Heart right ventricle (tissue), 16 donors: Measurements from ENCODE around the gene BCL2L13. TPM values are rescaled to one million over a fixed set of nuclear protein-coding genes. Genes with fewer than 3 reads are reported as not detected.

Experiments
- ATAC-seq, 8 donors: fragments of 200-7000 bp; cut with Tn5 transposase; one replicate each; pipeline ENCODE4 v1.9.1; 2020; ENCODE audit warnings: mild to moderate bottlenecking in 8 of 8, moderate library complexity in 8 of 8, moderate number of reproducible peaks in 1 of 8
- DNase-seq, 2 donors: peaks; one replicate each; pipeline ENCODE4 v3.0.0-alpha.2; 2020
- H3K27ac ChIP-seq, 10 donors: fragments of 200-600 bp; sonication (generic) in 2 of 10; one replicate each; pipeline versions ENCODE4 v1.5.0 to v1.8.0; 2020 to 2022; ENCODE audit warnings: mild to moderate bottlenecking in 3 of 10
- H3K27me3 ChIP-seq, 7 donors: fragments of 200-600 bp; one replicate each; pipeline ENCODE4 v1.8.0; 2021 to 2022; ENCODE audit warnings: mild to moderate bottlenecking in 2 of 7
- H3K36me3 ChIP-seq, 9 donors: fragments of 200-600 bp; sonication (generic) in 1 of 9; one replicate each; pipeline versions ENCODE4 v1.5.0 to v1.8.0; 2020 to 2022; ENCODE audit warnings: mild to moderate bottlenecking in 2 of 9
- H3K4me1 ChIP-seq, 9 donors: fragments of 200-600 bp; sonication (generic) in 1 of 9; one replicate each; pipeline versions ENCODE4 v1.5.0 to v1.8.0; 2020 to 2022; ENCODE audit warnings: mild to moderate bottlenecking in 4 of 9
- H3K4me3 ChIP-seq, 10 donors: fragments of 200-600 bp; sonication (generic) in 2 of 10; one replicate each; pipeline versions ENCODE4 v1.5.0 to v1.8.0; 2020 to 2022; ENCODE audit warnings: mild to moderate bottlenecking in 7 of 10, moderate library complexity in 2 of 10
- H3K9me3 ChIP-seq, 11 donors: fragments of 200-600 bp in 10 of 11; sonication (generic) in 2 of 11; one replicate each; pipeline versions ENCODE4 v1.5.0 to v1.8.0; 2013 to 2022; ENCODE audit warnings: mild to moderate bottlenecking in 2 of 11, control low read depth in 1 of 11, moderate library complexity in 1 of 11
- WGBS, 2 donors: extraction: QIAGEN DNeasy Blood & Tissue Kit; methylation state at CpG; one replicate each; pipeline ENCODE4 v1.1.7; 2013; ENCODE audit warnings: inconsistent platforms in 1 of 2; 5-methylcytosine and 5-hydroxymethylcytosine counted together
- intact Hi-C, 10 donors: fragments of 100-400 bp; cut with DNase I; formaldehyde crosslinking; loops; one replicate each; pipeline versions ENCODE4 v1.11.1 to v1.14.2; 2022
- polyA plus RNA-seq, 2 donors: library from polyadenylated mRNA; stranded (reverse); fragments of 200-250 nt; gene quantifications; one replicate each; pipeline ENCODE4 v1.2.3, GENCODE V29; 2013
- total RNA-seq, 10 donors: library from RNA; stranded (reverse); fragmentation: NEBNext Ultra II Directional in 3 of 10; extraction: Animal tissue kit (Norgen Biotek cat#: 25700) in 3 of 10; gene quantifications; one replicate each; pipeline versions ENCODE4 v1.2.1 to v1.2.4, GENCODE V29; 2021 to 2023
- TF ChIP-seq, protein P1 (sequence below), 9 donors: fragments of 200-600 bp; sonication (generic) in 2 of 9; IDR thresholded peaks; one replicate each; pipeline versions ENCODE4 v1.5.0 to v1.8.0; 2021 to 2022; ENCODE audit warnings: antibody characterized with exemption in 9 of 9, mild to moderate bottlenecking in 5 of 9, moderate library complexity in 1 of 9
- donor health status: Arrhythmogenic right ventricular cardiomyopathy.
- donor health status: ischemic (EF 13 %, LVEDD 7.1; RV severe dilation, severe dysfunction).
- donor health status: healthy with polysubstance abuse.
- donor health status: DM: no; HTN: yes; CAD: no.
- donor health status: DM: no; HTN: no; CAD: no.
- donor health status: ischemic (EF 25% LVEDD 6.9; RV normal size, moderate dysfunction).
- donor health status: ischemic (EF 25% LVEDD 5.7; RV mildly dilated, moderate dysfunction).
- donor health status: healthy.
- donor health status: DM: yes; HTN: yes; CAD: no.
- donor health status: Ischemic cardiomyopathy.
- donor health status: ischemic (EF 35%, LVEDD 5.7; RV mildly dilated, moderate dysfunction).
- donor health status: nonischemic (EF 11% LVEDD 7.7; RV severe dilation, severe dysfunction).
- donor health status: DM: yes; HTN: yes; CAD: no.
- donor health status: PGD.
- donor health status: ischemic (EF 29% LVEDD 5.4; RV normal size, mild dysfunction).
- donor health status: nonischemic (EF 23%, LVEDD 6.1; RV moderate dilation, normal function).

BCL2L13 gene
- total and polyA plus RNA-seq, 12 donors, result 27.9 to 113 (median 88.7) TPM

- Histone ChIP-seq H3K27ac (peak overlapping the region in 2 of 10 donors; percentile 4 to 38), H3K36me3 (peaks cover 0 to 77% (median 31%) of the 10 kb centered on the region in 9 donors), H3K4me1 (peaks cover 3 to 49% (median 24%) of the 10 kb centered on the region in 9 donors), H3K27me3 (no peaks in the 10 kb centered on the region), H3K4me3 (no peak overlapping the region), H3K9me3 (no peaks in the 10 kb centered on the region)
- ATAC-seq (no peak), DNase-seq (no peak)
- intact Hi-C loops, result loop anchor here in 3 of 10 donors (10.0 kb wide), 2 partner anchors 164 to 174 kb away; partner anchors contain the start of gene SLC25A18 (in 2 of the 3)
- 89 to 93% methylated on average over 8 of the region's 8 CpGs for WGBS, 2 donors
- TF ChIP-seq, protein P1, sequence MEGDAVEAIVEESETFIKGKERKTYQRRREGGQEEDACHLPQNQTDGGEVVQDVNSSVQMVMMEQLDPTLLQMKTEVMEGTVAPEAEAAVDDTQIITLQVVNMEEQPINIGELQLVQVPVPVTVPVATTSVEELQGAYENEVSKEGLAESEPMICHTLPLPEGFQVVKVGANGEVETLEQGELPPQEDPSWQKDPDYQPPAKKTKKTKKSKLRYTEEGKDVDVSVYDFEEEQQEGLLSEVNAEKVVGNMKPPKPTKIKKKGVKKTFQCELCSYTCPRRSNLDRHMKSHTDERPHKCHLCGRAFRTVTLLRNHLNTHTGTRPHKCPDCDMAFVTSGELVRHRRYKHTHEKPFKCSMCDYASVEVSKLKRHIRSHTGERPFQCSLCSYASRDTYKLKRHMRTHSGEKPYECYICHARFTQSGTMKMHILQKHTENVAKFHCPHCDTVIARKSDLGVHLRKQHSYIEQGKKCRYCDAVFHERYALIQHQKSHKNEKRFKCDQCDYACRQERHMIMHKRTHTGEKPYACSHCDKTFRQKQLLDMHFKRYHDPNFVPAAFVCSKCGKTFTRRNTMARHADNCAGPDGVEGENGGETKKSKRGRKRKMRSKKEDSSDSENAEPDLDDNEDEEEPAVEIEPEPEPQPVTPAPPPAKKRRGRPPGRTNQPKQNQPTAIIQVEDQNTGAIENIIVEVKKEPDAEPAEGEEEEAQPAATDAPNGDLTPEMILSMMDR (IDR thresholded peaks at IDR 0.05), result no peak
These were observed 90.2 kb downstream of the BCL2L13 start for GRCh38 chr22:17728786-17729185.

DNA sequence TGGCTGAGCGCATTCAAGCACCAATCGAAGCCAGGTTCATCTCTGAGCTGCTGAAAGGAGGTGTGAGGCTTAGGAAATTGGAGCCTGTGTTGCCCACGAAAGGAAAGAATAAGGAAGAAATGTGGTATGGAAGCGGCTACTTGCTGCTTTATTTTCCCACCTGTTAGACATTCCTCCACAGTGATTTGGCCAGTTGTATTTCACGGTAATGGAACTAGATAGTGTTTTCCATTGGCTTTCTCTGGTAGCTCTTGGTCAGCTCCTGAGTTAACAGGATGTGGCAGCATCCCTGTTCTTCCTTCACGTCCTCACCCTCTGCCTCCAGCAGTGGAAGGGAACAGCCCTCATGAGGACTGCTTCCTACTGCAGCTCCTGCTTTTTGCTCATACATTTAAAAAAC is 91.0 kb downstream of the BCL2L13 start:
- intact Hi-C loops, result loop anchor here in 3 of 10 donors (10.0 kb wide), 2 partner anchors 165 to 175 kb away; partner anchors contain the start of gene SLC25A18 (in 2 of the 3)
- Histone ChIP-seq H3K9me3 (no peaks in the 10 kb centered on the region), H3K36me3 (peaks cover 0 to 84% (median 36%) of the 10 kb centered on the region in 9 donors), H3K4me3 (no peak overlapping the region), H3K4me1 (peaks cover 3 to 42% (median 22%) of the 10 kb centered on the region in 9 donors), H3K27ac (no peak overlapping the region), H3K27me3 (no peaks in the 10 kb centered on the region)
- ATAC-seq (no peak), DNase-seq (no peak)
- 83 to 89% methylated on average over 6 of the region's 6 CpGs for WGBS, 2 donors
- TF ChIP-seq, protein P1 (IDR thresholded peaks at IDR 0.05), result no peak

- intact Hi-C loops, result loop anchor here in 1 of 10 donors (10.0 kb wide), 1 partner anchor 52 kb away; no protein-coding TSS in a partner anchor
- H3K9me3 ChIP-seq, result no peaks in the 10 kb centered on the region
- H3K27me3 ChIP-seq, result no peaks in the 10 kb centered on the region
- ATAC-seq (no peak), DNase-seq (no peak)
- TF ChIP-seq, protein P1 (IDR thresholded peaks at IDR 0.05), result no peak
- WGBS, 2 donors, result 92 to 98% methylated on average over 2 of the region's 2 CpGs
- H3K27ac ChIP-seq, result no peak overlapping the region
- no peak overlapping the region for H3K4me3 ChIP-seq
- H3K36me3 ChIP-seq, result peaks cover 0 to 100% (median 27%) of the 10 kb centered on the region in 9 donors
- peaks cover 0 to 14% (median 3%) of the 10 kb centered on the region in 9 donors for H3K4me1 ChIP-seq
These were observed 93.8 kb downstream of the BCL2L13 start for GRCh38 chr22:17732251-17732854.

DNA sequence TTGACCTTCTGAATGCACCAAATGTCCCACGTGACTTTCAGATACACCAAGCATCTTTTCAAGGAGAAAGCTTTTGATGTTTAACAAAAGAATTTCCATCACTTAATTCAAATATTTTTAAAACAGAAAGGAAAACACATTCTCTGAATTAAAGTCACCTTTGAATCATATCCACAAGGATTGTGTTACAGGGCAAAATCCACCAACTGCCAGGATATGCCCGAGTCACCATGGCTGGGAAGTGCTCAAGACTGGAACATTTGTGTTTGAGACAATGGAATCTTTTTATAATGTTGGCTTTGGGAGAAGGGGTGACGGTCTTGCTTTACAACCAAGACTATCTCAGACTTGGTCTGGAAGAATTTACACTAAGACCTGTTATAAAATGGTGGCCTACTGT is 94.9 kb downstream of the BCL2L13 start:
- 94% methylated on average over 3 of the region's 3 CpGs for WGBS, 2 donors
- Histone ChIP-seq H3K27ac (no peak overlapping the region), H3K36me3 (peaks cover 0 to 100% (median 20%) of the 10 kb centered on the region in 9 donors), H3K4me1 (peaks cover 0 to 3% (median 0%) of the 10 kb centered on the region in 9 donors), H3K27me3 (no peaks in the 10 kb centered on the region), H3K4me3 (no peak overlapping the region), H3K9me3 (no peaks in the 10 kb centered on the region)
- ATAC-seq (no peak), DNase-seq (no peak)
- intact Hi-C loops, result loop anchor here in 1 of 10 donors (10.0 kb wide), 1 partner anchor 51 kb away; no protein-coding TSS in a partner anchor
- TF ChIP-seq, protein P1 (IDR thresholded peaks at IDR 0.05), result no peak
